Measurements from ENCODE around the gene PERM1. TPM values are rescaled to one million over a fixed set of nuclear protein-coding genes. Genes with fewer than 3 reads are reported as not detected.

Gene PERM1
- total and polyA plus RNA-seq, 2 of the 8 experiments (the other 6 are each of a cell fraction or from before 2014, with no cell fraction given): not detected

- POLR2A ChIA-PET (ENCODE audit: partially characterized antibody): interaction anchor here (1.1 to 1.4 kb wide), 2 partner anchors 32 to 257 kb away, joined by 3 read pairs; partner anchors contain the start of genes B3GALT6 and SDF4
- Histone ChIP-seq H4K8ac (ENCODE audit: extremely low read depth, insufficient read depth, low read length) (no peak overlapping the region), H4K5ac (ENCODE audit: insufficient read length, low read depth, low read length) (no peak overlapping the region), H3K36me3 (ENCODE audit: control insufficient read depth in 2 of 4, insufficient read depth in 4 of 4, low read length in 3 of 4) (no peaks in the 10 kb centered on the region), H3K56ac (replicated peaks; ENCODE audit: insufficient read length, low read depth, low read length) (no peak overlapping the region), H3K14ac (ENCODE audit: insufficient read length) (no peak overlapping the region), H3K79me2 (ENCODE audit: control insufficient read depth in 1 of 2, insufficient read depth in 2 of 2, low read length in 2 of 2) (no peaks in the 10 kb centered on the region), H4K20me1 (replicated peaks in 1 of 2; ENCODE audit: control insufficient read depth in 1 of 2, insufficient read depth in 2 of 2, low read length in 2 of 2) (peaks cover 0 to 9% of the 10 kb centered on the region in 2 experiments), H3K18ac (ENCODE audit: extremely low read depth, low read length) (no peak overlapping the region), H3K27ac (ENCODE audit: low read depth, low read length) (no peak overlapping the region), H3K4ac (replicated peaks; ENCODE audit: insufficient read length, low read depth, low read length) (no peak overlapping the region), H3K4me2 (ENCODE audit: insufficient read depth in 1 of 2, low read depth in 2 of 2, low read length in 2 of 2) (no peak overlapping the region), H2BK20ac (ENCODE audit: low read length) (no peak overlapping the region), H3K4me1 (replicated peaks in 1 of 4; ENCODE audit: control insufficient read depth in 3 of 4, insufficient read depth in 4 of 4, low read length in 3 of 4) (peaks cover 0 to 15% (median 5%) of the 10 kb centered on the region in 4 experiments; a peak in 4 of 7 replicates), H2BK120ac (replicated peaks; ENCODE audit: low read depth, low read length) (no peak overlapping the region), H4K91ac (replicated peaks; ENCODE audit: insufficient read length, low read length) (no peak overlapping the region), H3K23me2 (ENCODE audit: low read depth, low read length) (peaks cover 5% of the 10 kb centered on the region; the same call in 1 of the 2 replicates), H3K27me3 (replicated peaks in 1 of 4; ENCODE audit: control insufficient read depth in 3 of 4, extremely low read depth in 1 of 4, insufficient read depth in 3 of 4, low read length in 3 of 4) (peaks cover 0 to 27% (median 13%) of the 10 kb centered on the region in 4 experiments; a peak in 5 of 7 replicates), H2BK5ac (ENCODE audit: low read depth, low read length) (no peak overlapping the region), H3K4me3 (ENCODE audit: extremely low read depth in 1 of 4, insufficient read depth in 2 of 4, low read depth in 3 of 4, low read length in 4 of 4) (no peak overlapping the region), H3K79me1 (ENCODE audit: low read depth, low read length) (no peaks in the 10 kb centered on the region), H3K23ac (ENCODE audit: insufficient read length) (no peak overlapping the region), H3K9me3 (ENCODE audit: insufficient read depth in 2 of 2, low read depth in 1 of 2, low read length in 1 of 2) (no peaks in the 10 kb centered on the region), H3K9ac (replicated peaks in 1 of 4; ENCODE audit: extremely low read depth in 1 of 4, low read depth in 3 of 4, low read length in 3 of 4) (no peak overlapping the region), H2BK15ac (ENCODE audit: low read length) (no peak overlapping the region), H2AK5ac (ENCODE audit: low read depth, low read length) (no peak overlapping the region), H2AFZ (ENCODE audit: low read length) (no peak overlapping the region), H2BK12ac (ENCODE audit: low read depth, low read length) (no peak overlapping the region; the same call in 1 of the 2 replicates)
- WGBS, 2 experiments (ENCODE audit: extremely low coverage in 1 of 2, insufficient coverage in 1 of 2, insufficient read length in 1 of 2, insufficient replicate concordance in 2 of 2, low coverage in 1 of 2, low lambda C conversion rate in 2 of 2, missing lambda C conversion rate in 1 of 2): 73% methylated on average over 7 of the region's 17 CpGs; no CpG with 5 or more reads in 1 of the 2 experiments
- DNase-seq (ENCODE audit: low read depth in 1 of 2, low spot score in 2 of 2) (no peak), FAIRE-seq (no peak)
- CTCF ChIA-PET (ENCODE audit: partially characterized antibody): interaction anchor here (0.6 to 7.0 kb wide), 9 partner anchors 9 to 320 kb away, joined by 3 to 53 read pairs (median 4); partner anchors contain the start of genes NOC2L and PERM1
- TF ChIP-seq CREB1 (IDR thresholded peaks at IDR 0.05): no peak
Measured at GRCh38 chr1:974687-975328, 7.1 kb downstream of the PERM1 start.
